Astrocyte (in vitro differentiated cells and primary cell): ENCODE data around the gene LGMN. TPM values are rescaled to one million over a fixed set of nuclear protein-coding genes. Genes with fewer than 3 reads are reported as not detected.

Experiments
- DNase-seq: peaks from one replicate; pipeline ENCODE4 v3.0.0-alpha.2; 2010; ENCODE audit warnings: low read depth
- FAIRE-seq: peaks from 2 replicates; lab custom pipeline; 2011; peaks lifted over from hg19 to GRCh38; lab: Jason Lieb, UNC
- H2AFZ ChIP-seq: 2 replicates; pipeline ENCODE4 v1.6.0; 2012; ENCODE audit warnings: low read depth, low read length, inconsistent platforms
- H3K27ac ChIP-seq: 2 replicates; pipeline ENCODE4 v1.5.1; 2011; ENCODE audit warnings: low read depth, low read length, inconsistent platforms
- H3K27me3 ChIP-seq: 2 replicates; pipeline ENCODE4 v1.6.0; 2011; ENCODE audit warnings: low read length, inconsistent platforms; ENCODE audit not compliant: insufficient read depth
- H3K36me3 ChIP-seq: 2 replicates; pipeline ENCODE4 v1.5.1; 2011; ENCODE audit warnings: low read length, inconsistent platforms; ENCODE audit not compliant: insufficient read depth
- H3K4me1 ChIP-seq: 2 replicates; pipeline ENCODE4 v1.5.1; 2011; ENCODE audit warnings: low read length, inconsistent platforms; ENCODE audit not compliant: insufficient read depth
- H3K4me2 ChIP-seq: 2 replicates; pipeline ENCODE4 v1.6.0; 2012; ENCODE audit warnings: low read length, inconsistent platforms
- H3K4me3 ChIP-seq: 2 replicates; pipeline ENCODE4 v1.5.1; 2011; ENCODE audit warnings: low read depth, mild to moderate bottlenecking, low read length, inconsistent platforms; ENCODE audit not compliant: insufficient read depth
- H3K79me2 ChIP-seq: 2 replicates; pipeline ENCODE4 v1.6.0; 2012; ENCODE audit warnings: mild to moderate bottlenecking, low read length, inconsistent platforms; ENCODE audit not compliant: insufficient read depth
- H3K9ac ChIP-seq: 2 replicates; pipeline ENCODE4 v1.6.0; 2012; ENCODE audit warnings: mild to moderate bottlenecking, low read length, inconsistent platforms
- H3K9me3 ChIP-seq: 2 replicates; pipeline ENCODE4 v1.5.1; 2012; ENCODE audit warnings: low read depth, mild to moderate bottlenecking, low read length, inconsistent platforms; ENCODE audit not compliant: insufficient read depth
- H4K20me1 ChIP-seq: 2 replicates; pipeline ENCODE4 v1.6.0; 2012; ENCODE audit warnings: low read length, inconsistent platforms; ENCODE audit not compliant: insufficient read depth
- H3K27ac Mint-ChIP-seq: one replicate; pipeline ENCODE4 v1.8.0; 2021; ENCODE audit warnings: mild to moderate bottlenecking, mixed read lengths; ENCODE audit not compliant: unreplicated experiment
- H3K27me3 Mint-ChIP-seq: one replicate; pipeline ENCODE4 v1.8.0; 2021; ENCODE audit warnings: low read depth, mixed read lengths; ENCODE audit not compliant: unreplicated experiment
- H3K36me3 Mint-ChIP-seq: one replicate; pipeline ENCODE4 v1.8.0; 2021; ENCODE audit warnings: low read depth, mixed read lengths; ENCODE audit not compliant: unreplicated experiment
- H3K4me1 Mint-ChIP-seq: one replicate; pipeline ENCODE4 v1.8.0; 2021; ENCODE audit warnings: low read depth, mixed read lengths; ENCODE audit not compliant: unreplicated experiment
- H3K4me3 Mint-ChIP-seq: one replicate; pipeline ENCODE4 v1.8.0; 2021; ENCODE audit warnings: mild to moderate bottlenecking, moderate library complexity, mixed read lengths; ENCODE audit not compliant: unreplicated experiment
- H3K9me3 Mint-ChIP-seq: one replicate; pipeline ENCODE4 v1.8.0; 2021; ENCODE audit warnings: mild to moderate bottlenecking, mixed read lengths; ENCODE audit not compliant: unreplicated experiment
- EZH2 ChIP-seq: IDR thresholded peaks from 2 replicates; pipeline ENCODE4 v1.6.1; 2012; ENCODE audit warnings: mild to moderate bottlenecking, low read length, inconsistent platforms; ENCODE audit not compliant: insufficient read depth
- total RNA-seq: library from RNA; stranded (reverse); gene quantifications from 2 replicates; pipeline ENCODE4 v1.2.1, GENCODE V29; 2021
- TF ChIP-seq, protein P1 (sequence below): IDR thresholded peaks from 2 replicates; pipeline ENCODE4 v1.5.1; 2011; ENCODE audit warnings: low read depth, mild to moderate bottlenecking, inconsistent platforms, low read length, moderate library complexity; ENCODE audit not compliant: insufficient read depth

LGMN gene
- total RNA-seq, 1 donor from 2014 or later, result 232 TPM

GRCh38 chr14:92747701-92748258 is 647 bp downstream of the LGMN start:
- Mint-ChIP-seq H3K4me3 (peak overlapping the region; percentile 96), H3K27ac (peak overlapping the region; percentile 97), H3K9me3 (peaks cover 3% of the 10 kb centered on the region), H3K27me3 (peaks cover 6% of the 10 kb centered on the region), H3K36me3 (peaks cover 4% of the 10 kb centered on the region), H3K4me1 (peaks cover 25% of the 10 kb centered on the region)
- Histone ChIP-seq H2AFZ (peak overlapping the region; percentile 84), H3K79me2 (no peaks in the 10 kb centered on the region), H3K27me3 (peaks cover 8% of the 10 kb centered on the region), H3K4me3 (peak overlapping the region; percentile 75), H3K4me2 (peak overlapping the region; percentile 92), H3K4me1 (no peaks in the 10 kb centered on the region), H3K36me3 (no peaks in the 10 kb centered on the region), H4K20me1 (peaks cover 14% of the 10 kb centered on the region), H3K9ac (peak overlapping the region; percentile 87), H3K9me3 (no peaks in the 10 kb centered on the region), H3K27ac (peak overlapping the region; percentile 71)
- FAIRE-seq, result peak; percentile 29
- TF ChIP-seq EZH2, result no peak
- TF ChIP-seq, protein P1, sequence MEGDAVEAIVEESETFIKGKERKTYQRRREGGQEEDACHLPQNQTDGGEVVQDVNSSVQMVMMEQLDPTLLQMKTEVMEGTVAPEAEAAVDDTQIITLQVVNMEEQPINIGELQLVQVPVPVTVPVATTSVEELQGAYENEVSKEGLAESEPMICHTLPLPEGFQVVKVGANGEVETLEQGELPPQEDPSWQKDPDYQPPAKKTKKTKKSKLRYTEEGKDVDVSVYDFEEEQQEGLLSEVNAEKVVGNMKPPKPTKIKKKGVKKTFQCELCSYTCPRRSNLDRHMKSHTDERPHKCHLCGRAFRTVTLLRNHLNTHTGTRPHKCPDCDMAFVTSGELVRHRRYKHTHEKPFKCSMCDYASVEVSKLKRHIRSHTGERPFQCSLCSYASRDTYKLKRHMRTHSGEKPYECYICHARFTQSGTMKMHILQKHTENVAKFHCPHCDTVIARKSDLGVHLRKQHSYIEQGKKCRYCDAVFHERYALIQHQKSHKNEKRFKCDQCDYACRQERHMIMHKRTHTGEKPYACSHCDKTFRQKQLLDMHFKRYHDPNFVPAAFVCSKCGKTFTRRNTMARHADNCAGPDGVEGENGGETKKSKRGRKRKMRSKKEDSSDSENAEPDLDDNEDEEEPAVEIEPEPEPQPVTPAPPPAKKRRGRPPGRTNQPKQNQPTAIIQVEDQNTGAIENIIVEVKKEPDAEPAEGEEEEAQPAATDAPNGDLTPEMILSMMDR, result no peak
- peak; percentile 21 for DNase-seq

GRCh38 chr14:92744198-92744597 is 4.2 kb downstream of the LGMN start:
- Mint-ChIP-seq H3K36me3 (peaks cover 10% of the 10 kb centered on the region), H3K27me3 (no peaks in the 10 kb centered on the region), H3K9me3 (no peaks in the 10 kb centered on the region), H3K4me3 (no peak overlapping the region), H3K27ac (no peak overlapping the region), H3K4me1 (peaks cover 23% of the 10 kb centered on the region)
- Histone ChIP-seq H3K4me1 (no peaks in the 10 kb centered on the region), H3K27me3 (no peaks in the 10 kb centered on the region), H3K79me2 (no peaks in the 10 kb centered on the region), H3K4me3 (no peak overlapping the region), H3K4me2 (no peak overlapping the region), H3K9ac (no peak overlapping the region), H4K20me1 (peaks cover 38% of the 10 kb centered on the region), H3K9me3 (no peaks in the 10 kb centered on the region), H3K36me3 (no peaks in the 10 kb centered on the region), H2AFZ (no peak overlapping the region), H3K27ac (no peak overlapping the region)
- DNase-seq (no peak), FAIRE-seq (no peak)
- TF ChIP-seq, protein P1, result no peak
- TF ChIP-seq EZH2, result no peak

GRCh38 chr14:92740440-92740839 is 8.0 kb downstream of the LGMN start:
- Histone ChIP-seq H3K4me1 (no peaks in the 10 kb centered on the region), H3K4me2 (no peak overlapping the region), H3K9ac (no peak overlapping the region), H2AFZ (no peak overlapping the region), H3K4me3 (no peak overlapping the region), H3K9me3 (no peaks in the 10 kb centered on the region), H3K36me3 (no peaks in the 10 kb centered on the region), H3K27me3 (no peaks in the 10 kb centered on the region), H3K27ac (no peak overlapping the region), H4K20me1 (peaks cover 55% of the 10 kb centered on the region), H3K79me2 (no peaks in the 10 kb centered on the region)
- Mint-ChIP-seq H3K36me3 (peaks cover 19% of the 10 kb centered on the region), H3K27ac (no peak overlapping the region), H3K27me3 (no peaks in the 10 kb centered on the region), H3K4me1 (peaks cover 10% of the 10 kb centered on the region), H3K4me3 (no peak overlapping the region), H3K9me3 (no peaks in the 10 kb centered on the region)
- FAIRE-seq (no peak), DNase-seq (no peak)
- TF ChIP-seq, protein P1, result no peak
- TF ChIP-seq EZH2, result no peak
